Peyer's patch (tissue), 4 donors: Measurements from ENCODE around the gene SLC26A8.

Experiments
- CTCF ChIP-seq, 6 experiments: fragments of 450-650 bp in 4 of 6; fragments of 200-600 bp in 2 of 6; sonication (generic) in 1 of 6; IDR thresholded peaks; one replicate each; pipeline ENCODE4 v1.5.1; 2017 to 2019; ENCODE audit warnings: antibody characterized with exemption in 6 of 6, mild to moderate bottlenecking in 3 of 6, moderate library complexity in 1 of 6
- POLR2A ChIP-seq, 2 donors: fragments of 450-650 bp; IDR thresholded peaks; one replicate each; pipeline ENCODE4 v1.5.1; 2017; ENCODE audit warnings: antibody characterized with exemption in 2 of 2, mild to moderate bottlenecking in 2 of 2, moderate library complexity in 2 of 2

GRCh38 chr6:36072681-36073080 lies 48.2 kb upstream of the SLC26A8 start:
- TF ChIP-seq POLR2A (IDR thresholded peaks at IDR 0.05), result no peak
- TF ChIP-seq CTCF (IDR thresholded peaks at IDR 0.05), result no peak
